NK-92 (cell line): Measurements from ENCODE around the gene SPG21.
"Not testable (repeated sequence)": the region's sequence is repeated elsewhere in the genome, so short reads cannot be mapped to it uniquely, and the experiment has no call there.

ENCODE experiments used
- DNase-seq: peaks from one replicate; lab custom pipeline; 2025; ENCODE audit not compliant: unreplicated experiment; lab: John Stamatoyannopoulos, UW

Gene SPG21

DNA sequence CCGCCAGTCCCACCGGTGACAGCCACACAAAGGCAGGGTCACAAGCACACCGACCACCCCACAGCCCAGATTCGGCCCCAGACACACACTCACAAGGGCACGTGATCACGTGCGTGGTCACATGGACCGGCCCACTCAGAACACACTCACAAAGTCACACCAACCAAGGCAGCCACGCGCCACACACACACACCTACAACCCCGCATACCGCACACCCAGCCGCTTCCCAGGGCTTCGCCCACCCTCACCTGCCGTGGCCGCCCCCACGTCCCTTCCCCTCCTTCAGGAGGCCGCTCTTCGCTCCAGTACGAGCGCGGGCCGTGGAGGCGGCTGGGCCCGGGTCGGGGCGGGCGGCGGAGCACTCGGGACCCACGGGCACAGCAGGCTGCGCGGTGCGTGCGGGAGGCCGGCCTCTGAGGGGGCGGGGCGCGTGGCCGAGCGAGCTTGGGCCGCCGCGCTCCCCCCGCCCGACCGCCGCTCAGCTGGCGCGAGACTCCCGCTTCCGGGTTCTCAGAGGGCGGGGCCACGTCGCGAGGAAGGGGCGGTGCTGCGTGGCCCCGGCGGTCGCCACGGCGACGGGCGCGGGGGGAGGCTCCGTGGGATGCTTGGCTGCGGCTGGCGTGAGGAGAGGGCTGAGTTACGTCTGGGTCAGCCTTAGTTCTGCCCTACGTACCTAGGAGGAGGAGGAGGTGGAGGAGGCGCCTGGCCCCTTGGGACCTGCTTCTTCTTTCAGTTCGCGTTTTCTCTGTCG, at the start of gene SPG21:
Gene SPG21 (minus strand): TSS at position 499 of the 752 bp plus-strand sequence. CDS start 6,345 bp downstream, outside the sequence.
- DNase-seq, result peak; percentile 18

GRCh38 chr15:65038836-65039235, 49.1 kb upstream of the SPG21 start:
- DNase-seq, result no peak

DNA sequence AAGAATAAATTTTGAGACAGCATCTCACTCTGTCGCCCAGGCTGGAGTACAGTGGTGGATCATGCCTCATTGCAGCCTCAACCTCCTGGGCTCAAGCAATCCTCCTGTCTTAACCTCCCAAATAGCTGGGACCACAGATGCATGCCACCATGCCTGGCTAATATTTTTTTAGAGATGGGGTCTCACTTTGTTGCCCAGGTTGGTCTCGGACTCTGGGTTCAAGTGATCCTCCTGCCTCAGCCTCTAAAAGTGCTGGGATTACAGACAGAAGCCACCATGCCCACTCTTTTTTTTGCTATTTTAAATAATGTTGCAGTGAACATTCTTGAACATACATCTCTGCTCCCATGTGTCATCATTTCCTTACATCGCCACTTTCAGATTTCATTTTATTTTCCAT, 48.7 kb upstream of the SPG21 start:
- DNase-seq, result no peak

- no peak for DNase-seq
Measured at GRCh38 chr15:65037309-65037708, 47.6 kb upstream of the SPG21 start.

GRCh38 chr15:65034719-65035118, 45.0 kb upstream of the SPG21 start:
- no peak for DNase-seq

GRCh38 chr15:65033659-65034269, 44.0 kb upstream of the SPG21 start:
- no peak for DNase-seq

- no peak for DNase-seq
Measured at GRCh38 chr15:65032801-65033537, 43.3 kb upstream of the SPG21 start.

DNA sequence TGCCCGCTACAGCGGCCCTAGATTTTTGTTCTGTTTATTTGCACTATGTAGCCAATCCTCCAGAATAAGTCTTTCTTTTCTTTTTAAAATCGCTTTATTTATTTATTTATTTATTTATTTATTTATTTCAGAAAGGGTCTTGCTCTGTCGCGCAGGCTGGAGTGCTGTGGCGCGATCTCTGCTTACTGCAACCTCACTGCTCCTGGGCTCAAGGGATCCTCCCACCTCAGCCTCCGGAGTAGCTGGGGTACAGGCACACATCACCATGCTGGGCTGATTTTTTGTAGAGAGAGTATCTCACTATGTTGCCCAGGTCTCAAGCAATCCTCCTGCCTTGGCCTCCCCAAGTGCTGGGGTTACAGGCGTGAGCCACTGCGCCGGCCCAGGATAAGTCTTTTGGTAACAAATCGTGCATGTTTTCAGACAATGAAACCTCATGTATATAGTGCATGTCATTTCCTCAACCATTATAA, 40.1 kb upstream of the SPG21 start:
- no peak for DNase-seq

DNA sequence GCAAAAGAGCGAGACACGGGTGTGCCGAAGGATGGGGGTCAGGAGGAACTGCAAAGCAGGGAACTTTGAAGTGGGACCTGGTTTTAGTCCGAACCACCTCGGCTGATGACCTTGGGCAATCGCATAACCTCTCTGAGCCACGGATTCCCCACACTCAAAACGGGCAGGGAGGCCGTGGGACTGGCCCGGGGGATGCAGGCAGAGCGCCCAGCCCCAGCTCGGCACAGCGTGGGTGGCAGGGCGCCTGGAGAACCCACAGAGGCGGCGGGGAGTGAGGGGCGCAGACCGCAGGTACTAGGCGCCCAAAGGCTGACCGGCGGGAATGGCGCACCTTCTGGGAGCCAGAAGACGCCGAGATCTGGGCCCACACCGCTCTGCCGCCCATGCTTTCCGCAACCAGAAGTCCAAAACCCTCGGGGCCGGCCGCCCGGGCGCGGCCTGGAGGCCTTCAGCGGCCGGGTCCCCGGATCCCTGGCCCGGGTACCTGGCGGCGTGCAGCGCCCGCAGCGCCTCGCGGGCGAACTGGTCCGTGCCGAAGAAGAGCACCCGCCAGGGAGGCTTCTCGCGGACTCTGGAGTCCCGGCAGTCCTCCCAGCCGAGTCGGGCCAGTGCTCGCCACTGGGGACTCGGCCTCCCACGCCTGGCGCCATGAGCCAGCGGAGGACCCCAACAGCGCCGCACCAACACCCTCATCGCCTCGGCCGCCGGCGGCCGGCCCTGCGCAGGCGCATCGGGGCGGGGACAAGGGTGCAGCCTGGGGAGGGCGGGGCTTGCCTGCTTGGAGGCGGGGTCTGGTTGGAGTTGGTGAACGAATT, 39.4 kb upstream of the SPG21 start, which contains the start of gene MTFMT:
Gene MTFMT (minus strand): TSS at position 719 of the 815 bp plus-strand sequence. CDS start 26 bp downstream, at position 693.
- DNase-seq, result peak; percentile 62

DNA sequence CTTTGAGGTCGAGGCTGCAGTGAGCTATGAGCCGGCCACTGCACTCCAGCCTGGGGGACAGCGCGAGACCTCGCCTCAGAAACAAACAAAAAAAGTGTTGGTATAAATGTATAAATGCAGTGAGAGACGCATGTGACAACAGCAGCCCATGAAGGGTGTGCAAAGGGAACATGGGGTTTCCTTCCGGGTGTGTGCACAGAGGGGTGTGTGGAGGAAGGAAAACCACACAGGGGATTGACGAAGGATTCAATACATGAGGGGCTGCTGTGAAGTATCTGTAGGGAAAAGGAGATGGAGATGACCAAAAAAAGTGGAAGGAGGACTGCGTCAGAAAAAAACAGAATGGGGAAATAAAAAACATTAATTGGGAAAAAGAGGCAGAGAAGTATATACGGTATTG, 38.6 kb upstream of the SPG21 start:
- DNase-seq, result no peak

DNA sequence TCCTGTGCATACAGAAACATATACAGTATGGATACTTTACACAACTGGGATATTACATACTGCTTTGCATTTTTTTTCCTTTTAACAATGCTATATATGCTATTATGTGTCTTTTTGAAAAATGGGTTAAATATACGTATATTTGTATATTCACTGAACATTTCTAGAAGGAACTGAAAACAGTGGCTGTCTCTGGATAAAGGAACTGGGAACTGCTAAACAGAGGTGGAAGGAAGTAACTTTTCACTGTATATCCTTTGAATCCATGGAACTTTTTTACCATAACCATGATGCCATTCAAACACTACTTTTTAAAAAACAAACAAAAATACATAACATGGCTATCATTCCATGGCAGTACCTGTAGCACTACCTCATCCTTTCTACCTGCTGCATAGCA, 37.9 kb upstream of the SPG21 start:
- no peak for DNase-seq

- no peak for DNase-seq
Measured at GRCh38 chr15:65026756-65027155, 37.0 kb upstream of the SPG21 start.

DNA sequence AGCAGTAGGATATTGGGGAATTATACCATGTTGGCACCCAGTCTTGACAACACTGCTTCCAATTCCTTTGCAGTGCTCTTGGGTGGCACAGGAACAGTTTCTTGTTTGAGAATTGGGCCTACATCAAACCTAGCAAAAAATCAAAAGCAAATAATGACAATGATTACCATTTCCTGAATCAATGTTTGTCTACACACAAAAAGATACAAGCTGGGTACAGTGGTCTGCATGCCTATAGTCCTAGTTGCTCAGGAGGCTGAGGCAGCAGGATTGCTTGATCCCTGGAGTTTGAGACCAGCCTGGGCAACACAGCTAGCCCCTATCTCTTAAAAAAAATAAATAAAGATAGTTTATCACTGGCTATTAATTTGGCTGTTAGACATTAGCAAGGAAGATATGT, 31.8 kb upstream of the SPG21 start:
- no peak for DNase-seq

DNA sequence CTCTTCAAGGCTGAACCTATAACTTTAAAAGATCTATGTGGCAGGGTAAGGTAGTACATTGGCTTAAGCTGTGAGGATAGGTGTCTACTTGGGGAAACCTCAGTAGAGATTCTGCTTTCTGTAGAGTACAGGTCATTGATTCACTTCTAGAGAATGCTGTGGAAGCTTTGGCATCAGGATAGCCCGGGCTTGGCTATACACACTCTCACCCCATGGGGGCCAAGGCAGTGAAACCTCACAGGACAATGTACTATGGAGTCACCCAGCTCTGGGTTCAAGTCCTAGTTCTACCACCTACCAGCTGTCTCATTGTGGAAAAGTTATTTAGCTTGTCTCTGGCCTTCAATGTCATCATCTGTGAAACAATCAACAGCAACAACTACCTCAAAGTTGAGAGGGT, 30.7 kb upstream of the SPG21 start:
- DNase-seq, result no peak

DNA sequence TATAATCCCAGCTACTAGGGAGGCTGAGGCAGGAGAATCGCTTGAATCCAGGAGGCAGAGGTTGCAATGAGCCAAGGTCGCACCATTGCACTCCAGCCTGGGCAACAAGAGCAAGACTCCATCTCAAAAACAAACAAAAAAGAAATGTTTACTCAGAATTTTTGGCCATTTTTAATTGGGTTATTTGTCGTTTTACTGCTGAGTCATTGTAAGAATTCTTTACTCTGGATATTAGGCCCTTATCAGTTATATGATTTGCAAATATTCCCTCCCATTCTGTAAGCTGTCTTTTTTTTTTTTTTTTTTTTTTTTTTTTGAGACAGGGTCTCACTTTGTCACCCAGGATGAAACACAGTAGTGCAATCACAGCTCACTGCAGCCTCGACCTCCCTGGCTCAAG, 21.5 kb upstream of the SPG21 start:
- DNase-seq, result not testable (repeated sequence)

- no peak for DNase-seq
Measured at GRCh38 chr15:65008983-65009382, 19.3 kb upstream of the SPG21 start.

- DNase-seq, result no peak
Measured at GRCh38 chr15:65006876-65007275, 17.2 kb upstream of the SPG21 start.

DNA sequence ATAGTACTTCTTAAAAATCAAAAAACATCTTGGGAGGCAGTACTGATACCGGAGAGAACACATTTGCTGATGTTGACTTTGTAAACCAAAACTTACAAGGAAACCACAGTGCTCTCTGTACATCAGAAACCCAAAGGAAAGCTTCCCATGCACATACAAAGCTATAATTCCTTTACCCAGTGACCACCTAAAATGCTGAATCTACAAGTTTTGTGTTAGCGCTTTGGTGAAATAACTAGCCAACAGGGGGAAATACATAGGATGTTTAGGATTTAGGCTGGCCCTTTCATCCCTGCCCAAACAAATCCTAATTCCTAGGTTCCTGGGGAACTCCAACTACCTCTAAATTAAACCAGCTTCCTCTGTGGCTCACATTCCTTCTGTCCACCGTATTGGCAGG, 15.3 kb upstream of the SPG21 start:
- no peak for DNase-seq

DNA sequence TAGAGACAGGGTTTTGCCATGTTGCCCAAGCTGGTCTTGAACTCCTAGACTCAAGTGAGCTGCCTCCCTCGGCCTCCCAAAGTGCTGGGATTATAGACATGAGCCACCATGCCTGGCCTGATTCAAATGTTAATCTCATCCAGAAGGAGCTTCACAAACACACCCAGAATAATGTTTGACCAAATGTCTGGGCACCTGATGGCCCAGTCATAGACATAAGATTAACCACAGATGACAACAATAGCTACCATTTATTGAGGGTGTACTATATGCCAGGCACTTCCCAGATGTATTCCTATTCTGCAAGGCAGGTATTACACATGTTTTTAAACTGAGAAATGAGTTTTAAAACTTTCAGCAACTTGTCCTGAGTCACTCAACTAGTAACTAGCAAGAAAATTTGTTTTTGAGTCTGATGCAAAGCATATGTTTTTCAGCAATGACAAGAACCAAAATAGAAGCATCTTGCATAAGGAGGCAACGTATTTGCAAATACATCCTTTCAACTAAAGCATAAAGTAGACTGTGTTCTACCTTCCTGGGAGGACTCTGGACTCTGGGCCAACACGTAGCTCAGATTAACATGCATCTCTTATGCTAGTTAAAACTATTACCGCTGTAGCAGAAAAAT, 8.1 kb upstream of the SPG21 start:
- DNase-seq, result no peak

DNA sequence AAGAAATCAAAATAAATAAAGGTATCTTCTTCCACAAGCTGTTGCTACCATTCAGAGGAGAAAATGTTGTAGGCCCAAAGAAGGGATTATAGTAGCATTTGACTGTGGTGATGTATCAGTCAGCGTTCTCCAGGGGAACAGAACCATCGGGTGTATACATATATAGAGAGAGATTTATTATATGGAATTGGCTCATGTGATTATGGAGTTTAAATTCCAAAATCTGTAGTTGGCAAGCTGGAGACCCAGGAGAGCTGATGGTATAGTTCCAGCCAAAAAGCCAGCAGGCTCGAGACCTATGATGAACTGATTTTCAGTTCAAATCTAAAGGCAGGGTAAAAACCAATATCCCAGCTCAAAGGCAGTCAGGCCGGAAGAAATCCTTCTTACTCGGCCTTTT, 7.4 kb upstream of the SPG21 start:
- no peak for DNase-seq

DNA sequence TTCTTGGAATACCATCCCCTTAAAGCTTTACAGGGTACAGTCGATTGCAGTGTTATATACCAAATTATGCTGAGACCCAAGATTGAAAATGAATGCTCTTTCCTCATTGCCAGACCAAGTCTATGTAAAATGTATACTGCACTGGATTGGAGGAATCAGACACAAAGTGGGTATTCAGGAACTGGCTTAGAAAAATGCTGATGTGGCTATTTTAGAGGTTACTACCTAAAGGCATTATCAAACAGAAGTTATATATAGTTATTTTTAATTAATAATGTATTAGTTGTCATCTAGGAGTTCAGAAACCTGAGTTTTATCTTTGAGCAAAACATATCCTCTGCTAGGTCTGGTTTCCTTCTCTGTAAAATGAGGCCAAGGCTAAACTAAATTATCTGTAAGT, 3.6 kb upstream of the SPG21 start:
- no peak for DNase-seq
